CD4-positive, alpha-beta T cell (primary cell): ENCODE data around the gene COQ7. TPM values are rescaled to one million over a fixed set of nuclear protein-coding genes. Genes with fewer than 3 reads are reported as not detected.

Experiments
- ATAC-seq: fragments of 200-7000 bp; cut with Tn5 transposase; one replicate; pipeline ENCODE4 v1.10.0; 2022; ENCODE audit warnings: mild to moderate bottlenecking; ENCODE audit not compliant: poor library complexity
- CTCF ChIA-PET: fragments of 350-600 bp; sonication (Branson Sonifier 250); formaldehyde crosslinking; loops from one replicate; lab custom pipeline; 2021; ENCODE audit warnings: antibody characterized with exemption, inconsistent platforms; lab: Charles Lee
- POLR2A ChIA-PET: fragments of 350-600 bp; sonication (Branson Sonifier 250); formaldehyde crosslinking; loops from one replicate; lab custom pipeline; 2021; ENCODE audit warnings: antibody characterized with exemption, inconsistent platforms; lab: Charles Lee
- DNase-seq, 14 experiments: peaks; one replicate each; pipeline ENCODE4 v3.0.0-alpha.2; 2013 to 2020; ENCODE audit warnings: mixed read lengths in 2 of 14
- H3K27ac ChIP-seq, 2 donors: one replicate each; pipeline versions ENCODE4 v1.5.1 to v1.7.0; 2013; ENCODE audit warnings: low read length in 2 of 2, low read depth in 1 of 2, mild to moderate bottlenecking in 1 of 2
- H3K27me3 ChIP-seq, 2 experiments: 1 replicate in 1 of 2; 2 replicates in 1 of 2; pipeline versions ENCODE4 v1.6.1 to v1.7.0; 2013; ENCODE audit warnings: low read length in 2 of 2, control low read depth in 1 of 2, mild to moderate bottlenecking in 1 of 2, moderate library complexity in 1 of 2; ENCODE audit not compliant: insufficient read depth in 2 of 2, control insufficient read depth in 1 of 2
- H3K36me3 ChIP-seq: one replicate; pipeline ENCODE4 v1.6.1; 2013; ENCODE audit warnings: low read length, control low read depth; ENCODE audit not compliant: insufficient read depth
- H3K4me1 ChIP-seq: one replicate; pipeline ENCODE4 v1.6.1; 2013; ENCODE audit warnings: low read length, control low read depth; ENCODE audit not compliant: insufficient read depth
- H3K4me3 ChIP-seq: one replicate; pipeline ENCODE4 v1.5.1; 2013; ENCODE audit warnings: mild to moderate bottlenecking, low read length, moderate library complexity
- H3K9me3 ChIP-seq, 2 experiments: 1 replicate in 1 of 2; 2 replicates in 1 of 2; pipeline versions ENCODE4 v1.6.1 to v1.7.0; 2013; ENCODE audit warnings: low read length in 2 of 2, mild to moderate bottlenecking in 2 of 2, control low read depth in 1 of 2, moderate library complexity in 1 of 2; ENCODE audit not compliant: control insufficient read depth in 1 of 2, insufficient read depth in 1 of 2
- H3K27ac Mint-ChIP-seq: one replicate; pipeline ENCODE4 v1.8.0; 2020; ENCODE audit warnings: mixed read lengths
- H3K27me3 Mint-ChIP-seq: one replicate; pipeline ENCODE4 v1.8.0; 2021; ENCODE audit warnings: mixed read lengths
- H3K36me3 Mint-ChIP-seq: one replicate; pipeline ENCODE4 v1.8.0; 2021; ENCODE audit warnings: low read depth, mixed read lengths
- H3K4me1 Mint-ChIP-seq: one replicate; pipeline ENCODE4 v1.8.0; 2021; ENCODE audit warnings: low read depth, mixed read lengths
- H3K4me3 Mint-ChIP-seq: one replicate; pipeline ENCODE4 v1.8.0; 2020; ENCODE audit warnings: mild to moderate bottlenecking, mixed read lengths
- H3K9me3 Mint-ChIP-seq: one replicate; pipeline ENCODE4 v1.8.0; 2020; ENCODE audit warnings: mixed read lengths
- CTCF ChIP-seq: fragments of 200-600 bp; IDR thresholded peaks from one replicate; pipeline ENCODE4 v1.8.0; 2022; ENCODE audit warnings: antibody characterized with exemption, mild to moderate bottlenecking
- intact Hi-C, 2 experiments: fragments of 100-400 bp; cut with DNase I in 1 of 2; cut with micrococcal nuclease in 1 of 2; formaldehyde crosslinking; loops; one replicate each; pipeline versions ENCODE4 v1.15.1 to v1.9.0; 2023 to 2025; cut with DNase I, micrococcal nuclease
- total RNA-seq, 174 experiments: library from RNA in 2 of 174; stranded (reverse) in 2 of 174; gene quantifications; one replicate each; pipeline ENCODE4 v1.2.3 and lab custom pipeline; 2021 to 2026

Gene COQ7
- total RNA-seq, 2 experiments from 2014 or later, result 7.9 to 9.1 TPM

GRCh38 chr16:19128454-19129200 is 61.2 kb downstream of the COQ7 start:
- no peak overlapping the region for H3K4me3 ChIP-seq
- Mint-ChIP-seq H3K9me3 (no peaks in the 10 kb centered on the region), H3K4me3 (no peak overlapping the region), H3K36me3 (no peaks in the 10 kb centered on the region), H3K4me1 (peaks cover 4% of the 10 kb centered on the region), H3K27ac (no peak overlapping the region), H3K27me3 (no peaks in the 10 kb centered on the region)
- H3K27me3 ChIP-seq, result no peaks in the 10 kb centered on the region
- POLR2A ChIA-PET, result no interaction called here
- peaks cover 0 to 4% of the 10 kb centered on the region in 2 experiments for H3K9me3 ChIP-seq
- H3K27ac ChIP-seq, result no peak overlapping the region
- DNase-seq (no peak), ATAC-seq (no peak)
- intact Hi-C loops, result no loop called here
- no peak for TF ChIP-seq CTCF
- peaks cover 4% of the 10 kb centered on the region for H3K4me1 ChIP-seq
- H3K36me3 ChIP-seq, result no peaks in the 10 kb centered on the region
- CTCF ChIA-PET, result no interaction called here

Other genes starting within 250 kb of the COQ7 start
- 100 to 1,000 TPM; 120 to 127 TPM for gene SMG1, start 141.2 kb upstream of the COQ7 start, total RNA-seq
- gene TMC7, start 83.7 kb upstream of the COQ7 start, total RNA-seq, result not detected
- gene ITPRIPL2, start 46.4 kb downstream of the COQ7 start, total RNA-seq, result under 1 TPM; 0.31 to 0.36 TPM
- gene SYT17, start 100.6 kb downstream of the COQ7 start, total RNA-seq, result not detected
- not detected for gene CLEC19A, start 218.1 kb downstream of the COQ7 start, total RNA-seq